Measurements from ENCODE around the gene RGS14. TPM values are rescaled to one million over a fixed set of nuclear protein-coding genes. Genes with fewer than 3 reads are reported as not detected.

RGS14 gene
- total RNA-seq, 1 donor from 2014 or later, result 6.2 TPM

DNA sequence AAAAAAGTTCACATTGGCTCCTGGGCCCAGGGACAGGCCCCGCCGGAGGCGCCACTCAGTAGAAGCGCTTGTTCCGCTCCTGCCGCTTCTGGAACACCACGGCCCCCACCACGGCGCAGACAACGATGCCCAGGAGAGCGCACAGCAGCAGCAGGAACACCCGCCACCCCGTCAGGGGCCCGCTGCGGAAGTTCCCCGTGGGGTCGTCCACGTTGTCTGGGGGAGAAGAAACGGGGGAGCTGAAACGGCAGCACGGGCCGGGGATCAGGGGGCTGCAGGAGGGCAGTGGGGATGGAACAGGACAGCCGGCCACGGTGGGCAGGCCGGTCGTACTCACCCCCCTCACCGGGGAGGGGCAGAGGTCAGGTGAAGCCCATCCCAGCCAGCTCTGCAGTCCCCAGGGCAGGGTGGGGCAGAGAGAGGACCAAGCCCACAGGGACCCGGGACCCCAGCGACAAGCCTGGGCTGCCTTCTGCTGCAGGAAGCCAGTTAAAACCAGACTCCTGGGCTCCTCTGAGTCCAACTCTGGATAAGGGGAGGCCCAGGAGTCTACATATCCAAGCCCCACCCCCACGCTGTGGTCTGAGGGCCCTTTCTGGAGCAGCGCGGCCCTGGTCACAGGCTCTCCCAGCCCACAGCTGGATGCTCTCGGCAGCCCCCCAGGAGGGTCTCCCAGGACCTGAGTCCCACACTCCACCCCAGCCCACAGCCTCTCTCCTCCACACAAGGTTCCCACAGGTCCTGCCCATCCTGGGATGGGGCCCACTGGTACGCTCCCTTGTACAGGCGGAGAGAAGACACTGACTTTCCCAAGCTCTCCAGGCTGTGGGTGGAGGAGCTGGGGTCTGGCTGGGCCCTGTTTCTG lies 25.5 kb upstream of the RGS14 start:
- Mint-ChIP-seq H3K36me3 (ENCODE audit: unreplicated experiment) (peaks cover 44% of the 10 kb centered on the region), H3K9me3 (ENCODE audit: unreplicated experiment) (no peaks in the 10 kb centered on the region), H3K27ac (ENCODE audit: unreplicated experiment) (no peak overlapping the region), H3K27me3 (ENCODE audit: unreplicated experiment) (no peaks in the 10 kb centered on the region), H3K4me1 (ENCODE audit: unreplicated experiment) (peaks cover 12% of the 10 kb centered on the region), H3K4me3 (ENCODE audit: unreplicated experiment) (no peak overlapping the region)
- DNase-seq (ENCODE audit: extremely low spot score, unreplicated experiment), result no peak
- no peak for TF ChIP-seq CTCF (IDR thresholded peaks at IDR 0.05)

- no peak for TF ChIP-seq CTCF (IDR thresholded peaks at IDR 0.05)
- no peak overlapping the region for H3K4me3 Mint-ChIP-seq (ENCODE audit: unreplicated experiment)
- no peaks in the 10 kb centered on the region for H3K9me3 Mint-ChIP-seq (ENCODE audit: unreplicated experiment)
- peaks cover 6% of the 10 kb centered on the region for H3K4me1 Mint-ChIP-seq (ENCODE audit: unreplicated experiment)
- H3K27me3 Mint-ChIP-seq (ENCODE audit: unreplicated experiment), result no peaks in the 10 kb centered on the region
- peaks cover 47% of the 10 kb centered on the region for H3K36me3 Mint-ChIP-seq (ENCODE audit: unreplicated experiment)
- no peak overlapping the region for H3K27ac Mint-ChIP-seq (ENCODE audit: unreplicated experiment)
- DNase-seq (ENCODE audit: extremely low spot score, unreplicated experiment), result no peak
Observed at GRCh38 chr5:177332896-177333260, 24.8 kb upstream of the RGS14 start.

DNA sequence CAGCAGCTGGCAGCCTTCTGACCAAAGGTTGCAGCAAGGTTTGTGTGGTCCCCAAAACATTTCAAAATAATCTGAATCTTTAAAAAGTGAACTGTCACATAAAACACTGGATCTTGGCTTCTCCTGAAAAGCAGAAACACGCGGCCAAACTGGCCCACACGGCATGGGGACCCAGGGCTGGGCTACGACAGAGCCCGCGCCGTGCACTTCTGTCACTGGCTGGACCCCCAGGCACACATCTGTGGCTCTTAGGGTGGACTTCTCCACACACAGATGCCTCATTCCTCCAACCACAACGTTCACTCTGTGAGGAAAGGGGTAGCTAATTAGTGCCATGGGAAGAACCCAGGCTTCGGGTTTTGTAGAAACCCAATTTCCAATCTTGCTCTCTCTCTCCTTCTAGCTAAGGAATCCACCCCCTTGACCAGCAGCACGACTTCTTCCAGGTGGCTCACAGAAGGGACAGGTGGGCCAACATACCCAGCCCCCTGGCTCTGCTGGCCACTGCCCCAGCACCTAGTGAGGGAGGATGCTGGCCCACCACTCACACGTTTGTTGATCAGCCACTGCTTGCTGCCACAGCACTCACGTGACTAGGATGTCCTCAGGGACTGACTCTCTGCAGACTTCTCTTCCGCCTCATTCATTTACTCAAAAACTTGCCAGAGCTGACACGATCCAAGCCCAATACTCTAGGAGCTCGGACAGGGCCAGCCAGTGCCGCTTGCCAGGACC lies 24.1 kb upstream of the RGS14 start:
- no peaks in the 10 kb centered on the region for H3K27me3 Mint-ChIP-seq (ENCODE audit: unreplicated experiment)
- DNase-seq (ENCODE audit: extremely low spot score, unreplicated experiment), result no peak
- H3K4me3 Mint-ChIP-seq (ENCODE audit: unreplicated experiment), result no peak overlapping the region
- no peak for TF ChIP-seq CTCF (IDR thresholded peaks at IDR 0.05)
- no peaks in the 10 kb centered on the region for H3K9me3 Mint-ChIP-seq (ENCODE audit: unreplicated experiment)
- no peaks in the 10 kb centered on the region for H3K4me1 Mint-ChIP-seq (ENCODE audit: unreplicated experiment)
- H3K36me3 Mint-ChIP-seq (ENCODE audit: unreplicated experiment), result peaks cover 47% of the 10 kb centered on the region
- H3K27ac Mint-ChIP-seq (ENCODE audit: unreplicated experiment), result no peak overlapping the region

GRCh38 chr5:177334155-177334551 lies 23.6 kb upstream of the RGS14 start:
- no peak for TF ChIP-seq CTCF (IDR thresholded peaks at IDR 0.05)
- no peaks in the 10 kb centered on the region for H3K27me3 Mint-ChIP-seq (ENCODE audit: unreplicated experiment)
- H3K4me1 Mint-ChIP-seq (ENCODE audit: unreplicated experiment), result no peaks in the 10 kb centered on the region
- H3K36me3 Mint-ChIP-seq (ENCODE audit: unreplicated experiment), result peaks cover 47% of the 10 kb centered on the region
- H3K9me3 Mint-ChIP-seq (ENCODE audit: unreplicated experiment), result no peaks in the 10 kb centered on the region
- no peak overlapping the region for H3K27ac Mint-ChIP-seq (ENCODE audit: unreplicated experiment)
- no peak overlapping the region for H3K4me3 Mint-ChIP-seq (ENCODE audit: unreplicated experiment)
- no peak for DNase-seq (ENCODE audit: extremely low spot score, unreplicated experiment)
